H7 (cell line): Measurements from ENCODE around the gene L3MBTL3. TPM values are rescaled to one million over a fixed set of nuclear protein-coding genes. Genes with fewer than 3 reads are reported as not detected.

Experiments used
- DNase-seq: peaks from one replicate; pipeline ENCODE4 v3.0.0; 2012
- H3K27me3 ChIP-seq: 2 replicates; pipeline ENCODE4 v1.6.0; 2011; ENCODE audit warnings: mild to moderate bottlenecking, low read length; ENCODE audit not compliant: control insufficient read depth, insufficient read depth
- H3K36me3 ChIP-seq: replicated peaks from 2 replicates; pipeline ENCODE4 v1.5.1; 2011; ENCODE audit warnings: low read length; ENCODE audit not compliant: control insufficient read depth, insufficient read depth
- H3K4me3 ChIP-seq: 2 replicates; pipeline ENCODE4 v1.5.1; 2011; ENCODE audit warnings: low read depth, mild to moderate bottlenecking, control low read depth, low read length, moderate library complexity; ENCODE audit not compliant: insufficient read depth
- total RNA-seq: library from RNA; depleted of rRNA; stranded (reverse); fragments of >200 nt; shearing (Covaris generic); gene quantifications from 2 replicates; pipeline ENCODE4 v1.2.3, GENCODE V29; 2014; rRNA removed

L3MBTL3 gene
- total RNA-seq, 1 experiment from 2014 or later: 14.1 TPM

DNA sequence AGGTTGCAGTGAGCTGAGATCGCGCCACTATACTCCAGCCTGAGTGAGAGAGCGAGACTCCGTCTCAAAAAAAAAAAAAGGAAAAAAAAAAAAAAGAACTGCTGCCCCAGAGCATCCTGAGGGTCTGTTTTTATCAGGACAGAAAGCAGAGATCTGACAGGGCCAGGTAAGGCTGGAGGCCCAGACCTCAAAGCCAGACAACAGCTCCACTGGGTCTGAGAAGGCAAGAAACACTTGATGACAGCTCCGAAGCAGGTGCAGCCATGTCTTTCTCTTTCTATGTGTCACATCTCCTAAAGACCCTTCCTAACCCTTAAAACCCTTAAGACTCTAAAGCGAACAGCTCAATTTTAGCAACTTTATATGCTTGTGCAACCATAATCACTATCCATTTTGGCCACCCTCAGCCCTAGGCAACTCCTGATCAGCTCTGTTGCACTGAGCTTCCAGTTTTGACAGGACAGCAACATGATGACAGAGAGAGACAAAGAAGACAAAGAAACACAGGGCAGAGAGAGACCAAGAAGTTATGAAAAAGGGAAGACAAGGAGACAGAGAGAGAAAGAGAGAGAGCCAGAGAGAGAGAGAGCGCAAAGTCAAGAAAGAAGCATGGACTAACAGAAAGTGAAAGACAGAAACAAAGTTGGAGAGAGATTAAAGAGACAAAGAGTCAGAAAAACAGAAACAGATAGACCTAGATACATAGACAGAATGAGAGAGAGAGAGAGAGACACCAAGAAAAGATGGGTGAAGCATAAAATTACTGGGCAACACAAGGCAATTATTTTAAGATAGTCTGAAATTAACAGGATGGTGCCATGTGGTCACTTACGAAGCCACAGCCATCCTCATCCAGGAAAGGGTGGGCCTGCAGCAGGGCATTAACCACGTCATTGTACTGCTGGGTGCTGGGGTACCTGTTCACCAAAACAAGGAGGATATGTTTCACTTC, 165.2 kb downstream of the L3MBTL3 start:
- no peak for DNase-seq
- no peaks in the 10 kb centered on the region for H3K36me3 ChIP-seq
- no peak overlapping the region for H3K4me3 ChIP-seq
- H3K27me3 ChIP-seq: no peaks in the 10 kb centered on the region

DNA sequence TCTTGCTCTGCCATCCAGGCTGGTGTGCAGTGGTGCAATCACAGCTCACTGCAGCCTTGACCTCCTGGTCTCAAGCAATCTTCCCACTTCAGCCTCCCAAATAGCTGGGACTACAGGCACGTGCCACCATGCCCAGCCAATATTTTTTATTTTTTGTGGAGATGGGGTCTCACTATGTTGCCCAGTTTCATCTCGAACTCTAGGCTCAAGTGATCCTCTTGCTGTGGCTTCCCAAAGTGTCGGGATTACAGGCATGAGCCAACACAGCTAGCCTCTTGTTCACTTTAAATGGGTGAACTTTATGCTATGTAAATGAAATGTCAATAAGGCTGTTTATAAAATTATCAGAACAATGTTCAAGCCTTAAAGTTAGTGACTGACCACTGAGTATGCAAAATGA, 167.3 kb downstream of the L3MBTL3 start:
- Histone ChIP-seq H3K4me3 (no peak overlapping the region), H3K27me3 (no peaks in the 10 kb centered on the region), H3K36me3 (no peaks in the 10 kb centered on the region)
- no peak for DNase-seq

DNA sequence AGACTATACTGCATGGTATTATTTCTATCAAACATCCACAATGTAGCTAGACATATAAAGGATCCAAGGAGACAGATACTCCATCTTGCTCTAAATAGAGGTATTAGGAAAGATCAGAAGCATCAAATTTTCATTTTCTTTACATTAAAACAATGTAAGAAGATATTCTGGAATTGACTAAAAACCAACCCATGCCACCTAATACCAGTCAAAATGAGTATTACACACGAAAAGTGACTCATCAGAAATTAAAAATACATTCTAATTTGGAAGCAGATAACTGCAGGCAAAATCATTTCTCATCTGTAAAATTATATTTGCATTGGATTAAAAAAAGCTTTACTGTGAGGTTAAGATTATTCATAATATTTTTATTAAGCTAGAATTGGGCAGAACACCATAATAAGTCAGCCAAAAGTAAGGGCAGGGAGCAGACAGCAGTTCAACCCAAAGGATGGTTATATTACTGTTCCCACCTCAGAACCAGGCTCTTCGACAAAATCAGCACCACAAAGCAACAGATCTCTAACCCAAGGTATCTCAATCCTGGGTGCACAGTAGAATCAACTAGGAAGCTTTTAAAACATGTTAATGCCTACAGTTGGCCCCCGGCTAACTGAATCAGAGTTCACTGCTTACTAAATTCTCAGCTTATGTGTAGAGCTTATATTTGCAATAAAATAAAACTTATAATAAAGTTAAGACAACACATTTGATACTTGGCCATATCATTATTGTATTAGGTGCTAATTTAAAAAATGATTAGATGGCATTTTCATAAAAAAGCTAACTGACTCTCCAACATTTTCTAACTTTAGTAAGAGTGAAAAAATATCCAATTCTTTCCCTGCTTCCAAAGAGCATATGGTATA, 169.2 kb downstream of the L3MBTL3 start:
- H3K4me3 ChIP-seq: no peak overlapping the region
- DNase-seq: no peak
- H3K27me3 ChIP-seq: no peaks in the 10 kb centered on the region
- no peaks in the 10 kb centered on the region for H3K36me3 ChIP-seq

DNA sequence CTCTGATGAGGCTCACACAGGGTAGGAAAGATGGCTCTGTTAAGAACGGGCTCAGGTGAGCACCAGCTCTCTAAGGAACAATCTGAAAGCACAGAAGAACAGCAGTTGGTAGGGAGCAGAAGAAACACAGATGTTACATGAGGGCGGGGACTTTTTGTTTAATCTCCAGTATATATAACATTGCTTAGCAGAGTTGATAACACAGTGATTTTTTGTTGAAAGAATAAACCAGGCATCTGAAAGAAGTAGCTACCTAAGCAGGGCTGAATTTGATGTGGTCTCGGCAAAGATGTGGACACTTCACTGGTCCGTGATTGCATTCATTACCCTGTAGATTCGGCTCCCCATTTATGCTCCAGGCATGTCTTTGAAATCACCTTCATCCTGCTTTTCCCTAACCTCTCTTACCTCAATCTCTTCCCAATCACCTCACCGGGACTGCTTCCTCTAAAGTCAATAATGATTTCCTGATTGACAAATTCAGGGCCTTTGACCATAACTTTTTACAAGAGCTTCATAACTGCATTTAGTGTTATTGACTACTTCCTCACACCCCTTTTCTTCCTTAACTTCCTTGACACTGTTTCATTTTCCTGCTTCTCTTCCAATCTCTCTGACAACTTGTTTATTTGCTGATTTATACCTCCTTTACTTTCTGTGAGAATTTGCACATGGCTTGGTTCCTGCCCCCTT, 170.0 kb downstream of the L3MBTL3 start:
- no peaks in the 10 kb centered on the region for H3K27me3 ChIP-seq
- no peaks in the 10 kb centered on the region for H3K36me3 ChIP-seq
- no peak for DNase-seq
- no peak overlapping the region for H3K4me3 ChIP-seq

DNA sequence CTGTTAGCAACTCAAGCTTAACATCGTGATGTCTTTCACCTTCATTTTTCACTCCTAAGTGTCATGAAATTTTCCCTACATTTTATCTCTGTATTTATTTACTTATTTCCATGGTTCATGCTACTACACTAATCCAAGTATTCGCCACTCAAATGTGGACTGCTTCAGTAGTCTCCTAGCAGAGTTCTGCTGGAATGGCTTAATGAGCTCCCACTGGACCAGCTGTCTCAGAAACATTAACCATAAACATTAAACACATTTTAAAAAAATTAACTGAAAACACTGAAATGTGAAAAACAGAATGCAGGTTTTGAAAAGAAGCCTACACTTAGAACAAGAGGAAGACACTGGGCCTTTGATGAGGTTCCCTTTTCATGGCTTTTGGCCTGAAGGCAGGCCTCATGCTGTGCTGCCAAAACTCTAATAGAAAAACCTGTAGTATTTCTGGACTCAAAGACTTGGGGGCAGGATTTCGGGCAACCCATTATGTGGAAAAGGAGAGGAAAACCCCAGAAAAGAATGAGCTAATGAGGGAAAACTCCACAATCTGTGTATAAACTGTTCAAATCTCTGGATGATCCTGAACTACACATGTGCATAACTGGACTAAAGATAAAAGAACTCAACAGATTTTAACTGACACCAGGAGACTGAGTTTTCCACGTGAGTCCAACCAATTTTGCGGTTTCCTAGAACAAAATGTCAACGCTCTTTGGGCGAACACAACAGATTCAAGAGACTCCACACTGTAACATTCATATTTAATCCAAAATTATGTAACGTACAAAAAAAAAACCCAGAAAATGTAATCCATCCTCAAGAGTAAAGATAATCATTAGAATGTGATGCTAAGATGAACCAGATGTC, 171.4 kb downstream of the L3MBTL3 start:
- Histone ChIP-seq H3K36me3 (no peaks in the 10 kb centered on the region), H3K27me3 (no peaks in the 10 kb centered on the region), H3K4me3 (no peak overlapping the region)
- DNase-seq: no peak

Other genes starting within 250 kb of the L3MBTL3 start
- not detected in 2 replicates for gene TMEM244, start 157.3 kb upstream of the L3MBTL3 start, total RNA-seq
- gene SAMD3, start 204.4 kb downstream of the L3MBTL3 start, total RNA-seq: 2.8 and 11.5 TPM in 2 replicates